HCT116 (cell line): ENCODE results near the gene CYP46A1. TPM values are rescaled to one million over a fixed set of nuclear protein-coding genes. Genes with fewer than 3 reads are reported as not detected.

Experiments
- ATAC-seq: fragments of 200-7000 bp; cut with Tn5 transposase; 2 replicates; pipeline ENCODE4 v1.9.1; 2020; ENCODE audit warnings: mild to moderate bottlenecking, moderate library complexity
- Bru-seq: library from RNA; stranded (reverse); fragments of 400-500 nt; gene quantifications from one replicate; lab custom pipeline; 2021; lab: Mats Ljungman, UMichigan
- BruChase-seq, 2 experiments: library from RNA; stranded (reverse); fragments of 400-500 nt; gene quantifications; one replicate each; lab custom pipeline; 2021; lab: Mats Ljungman, UMichigan
- BruUV-seq: library from RNA; stranded (reverse); fragments of 400-500 nt; replicated peaks from 2 replicates; lab custom pipeline; 2021; lab: Mats Ljungman, UMichigan
- CTCF ChIA-PET: fragments of 300-600 bp; sonication (Branson Sonifier 250); formaldehyde crosslinking; loops from one replicate; lab custom pipeline; 2021; ENCODE audit warnings: antibody characterized with exemption; lab: Charles Lee
- POLR2A ChIA-PET: fragments of 300-600, 350-600 bp; sonication (Branson Sonifier 250); formaldehyde crosslinking; loops from one replicate; lab custom pipeline; 2021; ENCODE audit warnings: antibody characterized with exemption; lab: Charles Lee
- RAD21 ChIA-PET, 2 experiments: fragments of 300-600 bp; sonication (Branson Sonifier 250); formaldehyde crosslinking; loops; one replicate each; lab custom pipeline; 2023; ENCODE audit warnings: low total read pairs in 2 of 2; ENCODE audit not compliant: uncharacterized antibody in 2 of 2, unreplicated experiment in 2 of 2, low non-redundant PET in 1 of 2; lab: Charles Lee
- DNase-seq: peaks from one replicate; pipeline ENCODE4 v3.0.0-alpha.2; 2010; ENCODE audit warnings: low read depth, low spot score
- H2AFZ ChIP-seq: fragments of 200-600 bp; shearing (Covaris generic), sonication (generic); 2 replicates; pipeline ENCODE4 v1.6.1; 2017; ENCODE audit warnings: low read depth, mixed run types, mixed read lengths, antibody characterized with exemption, low read length; ENCODE audit not compliant: poor library complexity, severe bottlenecking
- H3K27ac ChIP-seq: 2 replicates; pipeline ENCODE4 v1.5.1; 2012; ENCODE audit warnings: low read depth, low read length
- H3K27me3 ChIP-seq: fragments of 200-600 bp; sonication (generic); 2 replicates; pipeline ENCODE4 v1.6.1; 2016; ENCODE audit warnings: mixed run types, low read length, mixed read lengths; ENCODE audit not compliant: insufficient read depth
- H3K36me3 ChIP-seq, 2 experiments: fragments of 200-500 bp in 1 of 2; fragments of 200-600 bp in 1 of 2; sonication (Bioruptor generic) in 1 of 2; sonication (generic) in 1 of 2; 2 replicates each; pipeline versions ENCODE4 v1.5.1 to v1.6.1; 2014 to 2016; ENCODE audit warnings: low read length in 2 of 2, inconsistent platforms in 1 of 2, mixed read lengths in 1 of 2, mixed run types in 1 of 2; ENCODE audit not compliant: insufficient read depth in 2 of 2, control insufficient read depth in 1 of 2
- H3K4me1 ChIP-seq, 2 experiments: fragments of 200-600 bp in 1 of 2; sonication (generic) in 1 of 2; 2 replicates each; pipeline versions ENCODE4 v1.5.1 to v1.6.1; 2012 to 2017; ENCODE audit warnings: low read length in 2 of 2, inconsistent platforms in 1 of 2, mild to moderate bottlenecking in 1 of 2, mixed read lengths in 1 of 2, mixed run types in 1 of 2, moderate library complexity in 1 of 2; ENCODE audit not compliant: insufficient read depth in 2 of 2, control insufficient read depth in 1 of 2
- H3K4me2 ChIP-seq: fragments of 200-600 bp; sonication (generic); 2 replicates; pipeline ENCODE4 v1.6.1; 2017; ENCODE audit warnings: mixed run types, low read length, mixed read lengths
- H3K4me3 ChIP-seq, 2 experiments: fragments of 200-600 bp in 1 of 2; sonication (generic) in 1 of 2; replicated peaks in 1 of 2; 2 replicates each; pipeline ENCODE4 v1.5.1; 2011 to 2016; ENCODE audit warnings: low read length in 2 of 2, control low read depth in 1 of 2, low read depth in 1 of 2, mild to moderate bottlenecking in 1 of 2, mixed read lengths in 1 of 2, mixed run types in 1 of 2
- H3K79me2 ChIP-seq: fragments of 200-600 bp; sonication (generic); 2 replicates; pipeline ENCODE4 v1.6.1; 2017; ENCODE audit warnings: mild to moderate bottlenecking, mixed run types, low read length, moderate library complexity, mixed read lengths; ENCODE audit not compliant: insufficient read depth
- H3K9ac ChIP-seq: fragments of 200-600 bp; sonication (generic); 2 replicates; pipeline ENCODE4 v1.6.1; 2016; ENCODE audit warnings: low read length, mixed read lengths
- H3K9me2 ChIP-seq: fragments of 200-600 bp; sonication (generic), shearing (Covaris generic); 2 replicates; pipeline ENCODE4 v1.6.1; 2017; ENCODE audit warnings: mixed run types, mild to moderate bottlenecking, moderate library complexity; ENCODE audit not compliant: insufficient read depth
- H3K9me3 ChIP-seq, 2 experiments: fragments of 200-500 bp in 1 of 2; fragments of 200-600 bp in 1 of 2; sonication (Bioruptor generic) in 1 of 2; sonication (generic) in 1 of 2; 2 replicates each; pipeline ENCODE4 v1.6.1; 2014 to 2017; ENCODE audit warnings: low read length in 2 of 2, mixed read lengths in 2 of 2, inconsistent platforms in 1 of 2, low read depth in 1 of 2, mild to moderate bottlenecking in 1 of 2, mixed run types in 1 of 2, moderate library complexity in 1 of 2; ENCODE audit not compliant: control insufficient read depth in 1 of 2, insufficient read depth in 1 of 2
- H4K20me1 ChIP-seq: fragments of 200-600 bp; sonication (generic), shearing (Covaris generic); 2 replicates; pipeline ENCODE4 v1.6.1; 2017; ENCODE audit warnings: mixed run types, mild to moderate bottlenecking, moderate library complexity; ENCODE audit not compliant: insufficient read depth
- CBX3 ChIP-seq: IDR thresholded peaks from 2 replicates; pipeline ENCODE4 v1.6.1; 2012; ENCODE audit warnings: low read depth
- EGR1 ChIP-seq: IDR thresholded peaks from 2 replicates; pipeline ENCODE4 v1.6.1; 2012; ENCODE audit warnings: low read depth
- EZH2 ChIP-seq: fragments of 200-600 bp; sonication (generic); IDR thresholded peaks from 2 replicates; pipeline ENCODE4 v1.6.1; 2017; ENCODE audit warnings: antibody characterized with exemption, mixed run types
- JUND ChIP-seq: IDR thresholded peaks from 2 replicates; pipeline ENCODE4 v1.6.1; 2012
- POLR2AphosphoS5 ChIP-seq: IDR thresholded peaks from 2 replicates; pipeline ENCODE4 v1.6.1; 2011; ENCODE audit warnings: mild to moderate bottlenecking, low read depth, low read length, moderate library complexity
- RAD21 ChIP-seq: IDR thresholded peaks from 2 replicates; pipeline ENCODE4 v1.6.1; 2012; ENCODE audit warnings: low read depth, mild to moderate bottlenecking
- SP1 ChIP-seq: IDR thresholded peaks from 2 replicates; pipeline ENCODE4 v1.6.1; 2012; ENCODE audit warnings: low read depth
- SRF ChIP-seq: IDR thresholded peaks from 2 replicates; pipeline ENCODE4 v1.6.1; 2012; ENCODE audit warnings: low read depth
- TCF7L2 ChIP-seq: IDR thresholded peaks from 2 replicates; pipeline ENCODE4 v1.7.0; 2011; ENCODE audit warnings: borderline replicate concordance, inconsistent platforms; ENCODE audit not compliant: insufficient read depth, insufficient read length; ENCODE audit errors: extremely low read depth
- YY1 ChIP-seq: IDR thresholded peaks from 2 replicates; pipeline ENCODE4 v1.6.1; 2011; ENCODE audit warnings: low read length, low read depth, moderate library complexity, mild to moderate bottlenecking; ENCODE audit not compliant: insufficient replicate concordance; ENCODE audit errors: extremely low read depth
- ZFX ChIP-seq: fragments of 450-650 bp; IDR thresholded peaks from 2 replicates; pipeline ENCODE4 v1.6.1; 2017
- ZNF274 ChIP-seq: fragments of 200-500 bp; sonication (Bioruptor generic); IDR thresholded peaks from 2 replicates; pipeline ENCODE4 v1.6.1; 2014; ENCODE audit warnings: mild to moderate bottlenecking, low read depth, low read length, inconsistent platforms
- intact Hi-C: fragments of 100-400 bp; cut with micrococcal nuclease; formaldehyde crosslinking; loops from 2 replicates; pipeline ENCODE4 v1.10.0; 2022
- long read RNA-seq: library from polyadenylated mRNA; unstranded; transcript quantifications from one replicate; pipeline ENCODE4 v2.0.0, GENCODE V29; 2021; ENCODE audit not compliant: unreplicated experiment
- polyA plus RNA-seq: library from polyadenylated mRNA; unstranded; fragments of >200 nt; gene quantifications from 2 replicates; pipeline ENCODE4 v1.2.1, GENCODE V29; 2012; ENCODE audit warnings: missing spikeins
- total RNA-seq: library from RNA; stranded (reverse); gene quantifications from one replicate; pipeline ENCODE4 v1.2.1, GENCODE V29; 2021; ENCODE audit not compliant: unreplicated experiment
- TF ChIP-seq, protein P1 (sequence below), 3 experiments: fragments of 200-600 bp in 1 of 3; sonication (generic) in 1 of 3; IDR thresholded peaks in 2 of 3; conservative IDR thresholded peaks in 1 of 3; 2 replicates each; pipeline ENCODE4 v1.5.1; 2012 to 2017; ENCODE audit warnings: low read depth in 2 of 3, low read length in 2 of 3, antibody characterized with exemption in 1 of 3, borderline replicate concordance in 1 of 3, control low read depth in 1 of 3, mild to moderate bottlenecking in 1 of 3, mixed read lengths in 1 of 3, mixed run types in 1 of 3, moderate library complexity in 1 of 3; ENCODE audit not compliant: insufficient read depth in 1 of 3
- TF ChIP-seq, protein P2 (sequence below): IDR thresholded peaks from 2 replicates; pipeline ENCODE4 v1.6.1; 2011; ENCODE audit warnings: mild to moderate bottlenecking, low read length, moderate library complexity; ENCODE audit not compliant: insufficient replicate concordance; ENCODE audit errors: extremely low read depth
- TF ChIP-seq, protein P3 (sequence below): IDR thresholded peaks from 2 replicates; pipeline ENCODE4 v1.6.1; 2012; ENCODE audit warnings: low read depth
- TF ChIP-seq, protein P4 (sequence below): IDR thresholded peaks from 2 replicates; pipeline ENCODE4 v1.6.1; 2012

Gene CYP46A1
- total RNA-seq, result 0.76 TPM
- polyA plus RNA-seq, result 0.27 and 0.35 TPM in 2 replicates
- Bru-seq, nascent RNA, result percentile 31 among the genes with signal in this experiment
- percentile 31 among the genes with signal in this experiment for BruChase-seq, experiment 1, labeled RNA remaining after a 6-hour chase
- BruChase-seq, experiment 2, labeled RNA remaining after a 2-hour chase, result percentile 38 among the genes with signal in this experiment
- long read RNA-seq, result 0 reads

DNA sequence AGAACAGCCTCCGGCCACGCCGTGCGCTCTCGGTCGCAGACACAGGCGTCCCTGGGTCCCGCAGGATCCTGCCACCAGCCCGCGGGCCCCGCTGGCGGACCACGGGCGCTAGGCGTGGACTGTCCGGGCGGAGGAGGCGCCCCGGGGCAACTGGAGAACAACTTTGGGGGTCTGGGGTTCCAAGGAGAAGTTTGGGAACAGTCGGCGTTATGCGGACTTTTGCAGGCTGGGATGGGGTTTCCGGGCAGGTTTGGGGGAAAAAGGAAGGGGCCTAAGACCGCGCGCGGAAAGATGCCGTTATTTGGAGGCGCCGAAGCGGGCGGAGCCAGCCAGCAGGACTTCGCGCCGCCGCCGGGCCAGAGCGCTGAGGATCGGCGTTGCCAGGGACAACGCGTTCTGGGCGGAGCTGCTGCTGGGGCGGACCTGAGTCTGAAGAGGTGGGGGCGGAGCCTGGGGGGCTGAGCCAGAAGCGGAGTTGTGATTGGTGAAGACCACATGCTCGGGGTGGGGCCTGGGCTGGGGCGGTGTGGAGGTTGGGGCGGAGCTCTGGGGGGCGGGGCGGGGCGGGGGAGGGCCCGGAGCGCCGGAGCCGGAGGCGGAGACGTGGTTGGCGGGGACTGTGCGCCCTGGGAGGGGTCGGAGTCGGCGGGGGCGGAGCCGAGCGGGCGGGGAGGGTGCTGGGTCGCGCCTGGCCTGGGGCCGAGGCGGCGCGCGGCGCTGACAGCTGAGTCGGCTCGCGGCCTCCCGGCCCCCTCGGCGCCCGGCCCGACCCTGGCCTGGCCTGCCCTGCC, at the start of gene CYP46A1:
Gene CYP46A1 (plus strand): TSS at position 680 of the 791 bp plus-strand sequence. CDS start 120 bp downstream, outside the sequence.
- Histone ChIP-seq H3K4me3 (peak within 1 kb of the TSS; percentile 65 to 96), H3K4me2 (peak within 1 kb of the TSS; percentile 100), H3K4me1 (peaks cover 4 to 26% of the 10 kb centered on the region in 2 experiments; a peak in 2 of 4 replicates), H3K27ac (peak within 1 kb of the TSS; percentile 76), H3K9me3 (no peaks in the 10 kb centered on the region; a peak in 1 of 4 replicates), H3K79me2 (no peaks in the 10 kb centered on the region), H3K9ac (peak within 1 kb of the TSS; percentile 87), H3K36me3 (no peaks in the 10 kb centered on the region), H2AFZ (peak within 1 kb of the TSS; percentile 90), H3K27me3 (no peaks in the 10 kb centered on the region), H4K20me1 (no peaks in the 10 kb centered on the region), H3K9me2 (no peaks in the 10 kb centered on the region)
- POLR2A ChIA-PET, result interaction anchor here (0.6 kb wide), 1 partner anchor 594 kb away, joined by 3 read pairs; no protein-coding TSS in a partner anchor
- CTCF ChIA-PET, result interaction anchor here (0.6 to 1.7 kb wide), 16 partner anchors 11 to 509 kb away, joined by 3 to 7 read pairs (median 4); partner anchors contain the start of genes CCNK and SETD3
- RAD21 ChIA-PET, result interaction anchor here in 1 of 2 experiments (0.5 to 0.6 kb wide), 2 partner anchors 43 to 201 kb away, joined by 3 read pairs; no protein-coding TSS in a partner anchor
- peak; percentile 97 for DNase-seq
- BruUV-seq, result no TSS peak
- ATAC-seq, result peak; percentile 88
- intact Hi-C loops, result loop anchor here (1.0 kb wide), 2 partner anchors 166 to 201 kb away; no protein-coding TSS in a partner anchor
- TF ChIP-seq ZFX (no peak; the same call in 1 of the 2 replicates), TCF7L2 (no peak), POLR2AphosphoS5 (peak; percentile 51), YY1 (peak; percentile 41), RAD21 (no peak), EGR1 (peak; percentile 69), CBX3 (no peak; the same call in 1 of the 2 replicates), SP1 (peak; percentile 74), EZH2 (no peak), ZNF274 (no peak), SRF (peak; percentile 93), JUND (no peak)
- TF ChIP-seq, protein P1, sequence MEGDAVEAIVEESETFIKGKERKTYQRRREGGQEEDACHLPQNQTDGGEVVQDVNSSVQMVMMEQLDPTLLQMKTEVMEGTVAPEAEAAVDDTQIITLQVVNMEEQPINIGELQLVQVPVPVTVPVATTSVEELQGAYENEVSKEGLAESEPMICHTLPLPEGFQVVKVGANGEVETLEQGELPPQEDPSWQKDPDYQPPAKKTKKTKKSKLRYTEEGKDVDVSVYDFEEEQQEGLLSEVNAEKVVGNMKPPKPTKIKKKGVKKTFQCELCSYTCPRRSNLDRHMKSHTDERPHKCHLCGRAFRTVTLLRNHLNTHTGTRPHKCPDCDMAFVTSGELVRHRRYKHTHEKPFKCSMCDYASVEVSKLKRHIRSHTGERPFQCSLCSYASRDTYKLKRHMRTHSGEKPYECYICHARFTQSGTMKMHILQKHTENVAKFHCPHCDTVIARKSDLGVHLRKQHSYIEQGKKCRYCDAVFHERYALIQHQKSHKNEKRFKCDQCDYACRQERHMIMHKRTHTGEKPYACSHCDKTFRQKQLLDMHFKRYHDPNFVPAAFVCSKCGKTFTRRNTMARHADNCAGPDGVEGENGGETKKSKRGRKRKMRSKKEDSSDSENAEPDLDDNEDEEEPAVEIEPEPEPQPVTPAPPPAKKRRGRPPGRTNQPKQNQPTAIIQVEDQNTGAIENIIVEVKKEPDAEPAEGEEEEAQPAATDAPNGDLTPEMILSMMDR (IDR thresholded peaks at IDR 0.05 in 2 of 3, conservative IDR thresholded peaks at IDR 0.05 in 1 of 3; ENCODE audit: borderline replicate concordance in 1 of 3, insufficient read depth in 1 of 3, low read depth in 2 of 3, low read length in 2 of 3), result no peak
- TF ChIP-seq, protein P2, sequence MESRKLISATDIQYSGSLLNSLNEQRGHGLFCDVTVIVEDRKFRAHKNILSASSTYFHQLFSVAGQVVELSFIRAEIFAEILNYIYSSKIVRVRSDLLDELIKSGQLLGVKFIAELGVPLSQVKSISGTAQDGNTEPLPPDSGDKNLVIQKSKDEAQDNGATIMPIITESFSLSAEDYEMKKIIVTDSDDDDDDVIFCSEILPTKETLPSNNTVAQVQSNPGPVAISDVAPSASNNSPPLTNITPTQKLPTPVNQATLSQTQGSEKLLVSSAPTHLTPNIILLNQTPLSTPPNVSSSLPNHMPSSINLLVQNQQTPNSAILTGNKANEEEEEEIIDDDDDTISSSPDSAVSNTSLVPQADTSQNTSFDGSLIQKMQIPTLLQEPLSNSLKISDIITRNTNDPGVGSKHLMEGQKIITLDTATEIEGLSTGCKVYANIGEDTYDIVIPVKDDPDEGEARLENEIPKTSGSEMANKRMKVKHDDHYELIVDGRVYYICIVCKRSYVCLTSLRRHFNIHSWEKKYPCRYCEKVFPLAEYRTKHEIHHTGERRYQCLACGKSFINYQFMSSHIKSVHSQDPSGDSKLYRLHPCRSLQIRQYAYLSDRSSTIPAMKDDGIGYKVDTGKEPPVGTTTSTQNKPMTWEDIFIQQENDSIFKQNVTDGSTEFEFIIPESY, result no peak
- TF ChIP-seq, protein P3, sequence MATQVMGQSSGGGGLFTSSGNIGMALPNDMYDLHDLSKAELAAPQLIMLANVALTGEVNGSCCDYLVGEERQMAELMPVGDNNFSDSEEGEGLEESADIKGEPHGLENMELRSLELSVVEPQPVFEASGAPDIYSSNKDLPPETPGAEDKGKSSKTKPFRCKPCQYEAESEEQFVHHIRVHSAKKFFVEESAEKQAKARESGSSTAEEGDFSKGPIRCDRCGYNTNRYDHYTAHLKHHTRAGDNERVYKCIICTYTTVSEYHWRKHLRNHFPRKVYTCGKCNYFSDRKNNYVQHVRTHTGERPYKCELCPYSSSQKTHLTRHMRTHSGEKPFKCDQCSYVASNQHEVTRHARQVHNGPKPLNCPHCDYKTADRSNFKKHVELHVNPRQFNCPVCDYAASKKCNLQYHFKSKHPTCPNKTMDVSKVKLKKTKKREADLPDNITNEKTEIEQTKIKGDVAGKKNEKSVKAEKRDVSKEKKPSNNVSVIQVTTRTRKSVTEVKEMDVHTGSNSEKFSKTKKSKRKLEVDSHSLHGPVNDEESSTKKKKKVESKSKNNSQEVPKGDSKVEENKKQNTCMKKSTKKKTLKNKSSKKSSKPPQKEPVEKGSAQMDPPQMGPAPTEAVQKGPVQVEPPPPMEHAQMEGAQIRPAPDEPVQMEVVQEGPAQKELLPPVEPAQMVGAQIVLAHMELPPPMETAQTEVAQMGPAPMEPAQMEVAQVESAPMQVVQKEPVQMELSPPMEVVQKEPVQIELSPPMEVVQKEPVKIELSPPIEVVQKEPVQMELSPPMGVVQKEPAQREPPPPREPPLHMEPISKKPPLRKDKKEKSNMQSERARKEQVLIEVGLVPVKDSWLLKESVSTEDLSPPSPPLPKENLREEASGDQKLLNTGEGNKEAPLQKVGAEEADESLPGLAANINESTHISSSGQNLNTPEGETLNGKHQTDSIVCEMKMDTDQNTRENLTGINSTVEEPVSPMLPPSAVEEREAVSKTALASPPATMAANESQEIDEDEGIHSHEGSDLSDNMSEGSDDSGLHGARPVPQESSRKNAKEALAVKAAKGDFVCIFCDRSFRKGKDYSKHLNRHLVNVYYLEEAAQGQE, result no peak
- TF ChIP-seq, protein P4, sequence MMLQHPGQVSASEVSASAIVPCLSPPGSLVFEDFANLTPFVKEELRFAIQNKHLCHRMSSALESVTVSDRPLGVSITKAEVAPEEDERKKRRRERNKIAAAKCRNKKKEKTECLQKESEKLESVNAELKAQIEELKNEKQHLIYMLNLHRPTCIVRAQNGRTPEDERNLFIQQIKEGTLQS, result no peak
